GM19193 (cell line): ENCODE measurements around the gene LRRIQ1.

Experiments used
- POLR2A ChIP-seq: IDR thresholded peaks from 4 replicates; pipeline ENCODE4 v1.6.1; 2011; ENCODE audit not compliant: insufficient read depth, insufficient read length; ENCODE audit errors: extremely low read depth

The LRRIQ1 gene, protein sequence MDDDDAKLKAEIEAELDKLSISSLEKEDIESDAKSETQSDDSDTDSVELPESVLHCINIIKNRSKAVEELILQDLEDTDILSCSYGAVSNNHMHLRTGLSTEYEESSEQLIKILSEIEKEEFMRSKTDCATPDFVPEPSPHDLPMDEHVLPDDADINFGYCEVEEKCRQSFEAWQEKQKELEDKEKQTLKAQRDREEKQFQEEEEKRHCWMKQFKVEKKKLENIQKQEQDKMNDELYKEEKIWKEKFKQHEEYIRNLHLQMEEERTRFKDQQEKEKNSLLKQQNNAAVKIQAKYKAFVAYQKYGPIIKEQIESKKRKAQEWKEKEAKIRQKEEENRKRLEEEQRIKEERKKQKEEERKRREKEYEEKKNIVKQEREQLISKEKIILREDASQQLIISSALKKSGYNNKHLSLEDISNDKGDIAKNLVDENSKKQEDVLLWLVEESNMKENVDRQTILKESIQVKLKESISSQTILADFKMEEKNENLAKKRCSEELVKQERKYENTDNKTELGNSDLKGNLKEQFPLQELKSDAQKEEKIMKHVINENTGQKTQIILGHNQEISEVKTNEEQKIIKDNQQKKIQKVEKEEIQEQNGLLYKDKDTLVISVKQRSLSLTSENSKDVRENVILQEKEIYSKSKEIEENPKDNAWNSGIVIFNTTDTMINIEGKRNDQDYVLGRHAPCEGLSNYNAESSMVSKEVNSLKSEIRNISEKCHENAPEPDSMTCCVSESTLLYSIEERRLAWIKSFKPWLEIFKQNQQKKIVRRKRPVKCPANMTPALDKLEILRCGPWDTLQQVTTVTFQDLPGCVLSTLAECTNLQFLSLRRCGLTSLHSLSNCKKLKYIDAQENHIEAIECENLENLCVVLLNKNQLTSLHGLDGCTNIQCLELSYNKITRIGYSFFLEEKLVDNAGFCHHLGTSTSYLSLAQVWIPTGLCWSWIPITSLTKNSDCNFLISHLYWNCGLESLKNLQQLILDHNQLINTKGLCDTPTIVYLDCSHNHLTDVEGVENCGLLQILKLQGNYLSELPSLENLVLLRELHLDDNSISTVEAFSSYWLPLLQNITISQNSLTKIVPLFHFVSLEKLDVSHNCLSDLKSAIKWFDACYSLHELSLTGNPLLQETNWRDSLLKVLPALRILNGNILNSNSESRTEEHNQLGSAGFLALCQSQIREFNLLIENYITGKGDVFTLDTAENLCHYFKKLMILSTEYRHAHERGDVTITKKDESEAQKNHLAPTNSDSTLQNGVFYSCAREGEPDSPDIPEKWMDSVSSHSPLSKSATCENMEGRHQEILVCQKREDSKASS (N-terminal part only)

DNA sequence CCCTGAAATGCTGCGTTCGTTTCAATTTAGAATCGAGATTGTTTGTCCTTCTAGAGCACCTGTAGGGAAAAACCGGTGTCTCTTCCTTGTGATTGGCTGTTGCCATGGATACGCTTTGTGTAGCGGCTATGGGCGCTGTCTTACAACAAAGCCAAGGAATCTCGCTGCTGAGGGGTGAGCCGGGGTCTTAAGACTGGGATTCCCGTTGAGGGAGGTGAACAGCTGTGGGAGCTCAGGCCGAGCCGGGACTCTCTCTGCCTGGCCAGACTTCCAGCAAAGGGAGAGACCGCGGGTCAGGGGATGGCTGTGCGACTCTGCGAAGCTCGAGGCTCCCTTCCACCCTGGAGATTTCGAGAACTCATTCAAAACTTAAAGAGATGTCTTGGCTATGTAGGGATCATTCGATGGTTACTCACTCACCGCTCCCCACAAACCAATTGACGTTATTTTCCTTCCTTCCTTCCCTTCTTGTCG, at the start of gene LRRIQ1, which contains the start of gene TSPAN19:
TSS of gene LRRIQ1 (plus strand) at position 118 of the 474 bp plus-strand sequence. CDS start 1,826 bp downstream, outside the sequence.
TSS of gene TSPAN19 (minus strand) at position 44 of the 474 bp plus-strand sequence. CDS start 6,331 bp downstream, outside the sequence.
- TF ChIP-seq POLR2A = no peak

- TF ChIP-seq POLR2A = no peak
Observed at GRCh38 chr12:84986586-84986985, 49.6 kb upstream of the LRRIQ1 start.

GRCh38 chr12:84994426-84994825, 41.7 kb upstream of the LRRIQ1 start:
- no peak for TF ChIP-seq POLR2A

DNA sequence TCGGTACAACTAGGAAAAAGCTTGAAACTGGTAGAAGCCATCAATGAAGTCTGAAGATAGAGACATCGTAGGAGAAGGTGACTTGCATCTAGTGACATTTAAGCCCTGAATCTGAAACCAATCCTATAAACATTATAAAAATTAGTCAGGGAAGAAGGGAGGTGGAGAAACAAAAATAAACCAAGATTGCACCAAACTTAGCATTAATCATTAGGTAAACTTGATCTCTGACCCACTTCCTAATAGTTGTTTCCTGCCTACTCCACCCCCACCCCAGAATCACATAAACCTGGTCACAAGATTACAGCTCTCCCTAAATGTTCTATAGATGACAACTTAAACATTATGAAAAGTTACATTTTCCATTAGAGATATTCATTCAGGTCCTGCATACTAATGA, 40.5 kb upstream of the LRRIQ1 start:
- no peak for TF ChIP-seq POLR2A

DNA sequence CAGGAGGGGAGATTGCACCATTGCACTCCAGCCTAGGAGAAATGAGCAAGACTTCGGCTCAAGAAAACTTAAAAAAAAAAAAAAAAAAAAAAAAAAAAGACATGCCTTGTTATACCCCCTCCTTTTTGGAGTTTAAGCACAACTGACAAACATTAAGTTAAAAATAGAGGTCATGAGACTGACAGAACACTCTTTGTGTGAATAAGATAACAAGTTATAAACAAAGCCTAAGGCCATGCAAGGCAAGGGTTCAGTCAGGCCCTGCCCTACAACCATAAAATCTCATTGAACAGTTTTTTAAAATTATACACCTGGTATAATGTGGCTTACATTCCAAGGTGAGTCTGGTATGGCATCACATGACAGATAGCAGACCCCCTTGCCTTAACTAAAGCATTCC, 39.4 kb upstream of the LRRIQ1 start:
- TF ChIP-seq POLR2A = no peak

GRCh38 chr12:84998341-84998740, 37.8 kb upstream of the LRRIQ1 start:
- no peak for TF ChIP-seq POLR2A

GRCh38 chr12:85000729-85001128, 35.4 kb upstream of the LRRIQ1 start:
- no peak for TF ChIP-seq POLR2A

- no peak for TF ChIP-seq POLR2A
Observed at GRCh38 chr12:85002778-85003296, 33.3 kb upstream of the LRRIQ1 start.

DNA sequence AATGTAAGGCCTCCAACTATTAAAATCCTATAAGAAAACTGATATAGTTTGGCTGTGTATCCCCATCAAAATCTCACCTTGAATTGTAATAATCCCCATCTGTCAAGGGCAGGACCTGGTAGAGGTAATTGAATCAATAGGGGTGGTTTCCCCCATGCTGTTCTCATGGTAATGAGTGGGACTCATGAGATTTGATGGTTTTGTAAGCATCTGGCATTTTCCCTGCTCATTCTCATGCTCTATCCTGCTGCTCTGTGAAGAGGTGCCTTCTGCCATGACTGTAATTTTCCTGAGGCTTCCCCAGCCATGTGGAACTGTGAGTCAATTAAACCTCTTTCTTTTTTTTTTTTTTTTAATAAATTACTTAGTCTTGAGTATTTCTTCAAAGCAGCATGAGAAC, 31.9 kb upstream of the LRRIQ1 start:
- no peak for TF ChIP-seq POLR2A

GRCh38 chr12:85005615-85006014, 30.5 kb upstream of the LRRIQ1 start:
- TF ChIP-seq POLR2A = no peak

GRCh38 chr12:85006206-85006605, 29.9 kb upstream of the LRRIQ1 start:
- TF ChIP-seq POLR2A = no peak

DNA sequence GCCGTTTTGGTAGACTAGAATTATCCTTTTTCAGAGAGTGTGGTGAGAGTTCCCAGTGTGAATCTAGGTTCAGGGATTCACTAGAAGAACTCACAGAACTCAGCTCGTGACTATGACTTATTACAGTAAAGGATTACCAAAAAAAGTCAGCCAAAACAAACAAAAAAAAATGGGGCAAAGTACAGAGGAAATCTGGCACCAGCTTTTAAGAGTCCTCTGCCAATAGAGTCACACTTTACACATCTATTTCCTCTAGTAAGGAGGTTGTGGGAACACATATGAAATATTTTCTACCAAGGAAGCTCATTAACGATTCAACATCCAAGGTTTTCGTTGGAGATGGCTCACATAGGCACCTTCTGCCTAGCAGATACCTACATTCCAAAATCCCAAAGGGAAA, 28.3 kb upstream of the LRRIQ1 start:
- TF ChIP-seq POLR2A = no peak

- TF ChIP-seq POLR2A = no peak
Observed at GRCh38 chr12:85016413-85016812, 19.7 kb upstream of the LRRIQ1 start.

- TF ChIP-seq POLR2A = no peak
Observed at GRCh38 chr12:85017133-85017532, 19.0 kb upstream of the LRRIQ1 start.
